Fibroblast of villous mesenchyme (primary cell): ENCODE data around the gene RAD51B. TPM values are rescaled to one million over a fixed set of nuclear protein-coding genes. Genes with fewer than 3 reads are reported as not detected.
A peak's percentile ranks its signal among the peaks of the same experiment; 100 is the strongest.

ENCODE experiments used
- DNase-seq: peaks from one replicate; pipeline ENCODE4 v3.0.0-alpha.2; 2010; ENCODE audit warnings: low read depth
- H3K4me3 ChIP-seq: 2 replicates; pipeline ENCODE4 v1.5.1; 2011; ENCODE audit warnings: low read depth, mild to moderate bottlenecking, low read length
- small RNA-seq: library from RNA; depleted of rRNA; stranded (forward); fragments of <200 nt; gene quantifications from one replicate; pipeline ENCODE3, GENCODE V24; 2012
- total RNA-seq: library from RNA; depleted of rRNA; stranded (reverse); fragments of >200 nt; gene quantifications from 2 replicates; pipeline ENCODE4 v1.2.3, GENCODE V29; 2012
- TF ChIP-seq, protein P1 (sequence below): IDR thresholded peaks from 2 replicates; pipeline ENCODE4 v1.5.1; 2012; ENCODE audit warnings: low read depth, mild to moderate bottlenecking, low read length; ENCODE audit not compliant: insufficient read depth

RAD51B gene
- total RNA-seq, 1 donor, result 22.0 TPM

DNA sequence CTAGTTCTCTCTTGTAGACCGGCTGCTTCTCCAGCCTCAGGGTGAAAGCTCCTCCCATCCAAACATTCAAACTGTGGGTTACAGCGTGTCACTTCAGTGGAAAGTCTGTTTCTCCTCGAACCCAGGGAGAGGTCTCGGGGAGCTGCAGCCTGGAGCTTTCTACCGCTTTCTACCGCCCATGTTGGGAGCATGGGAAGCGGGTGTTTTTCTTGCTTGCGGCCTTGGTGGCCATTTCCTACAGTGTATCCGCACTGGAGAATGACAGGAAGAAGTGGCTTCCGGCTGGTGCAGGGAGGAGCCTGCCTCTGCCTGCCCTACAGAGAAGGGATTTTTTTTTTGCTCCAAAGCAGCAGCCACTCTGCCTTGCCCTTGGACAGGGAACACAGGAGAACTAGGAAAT lies 952.1 kb downstream of the RAD51B start:
- TF ChIP-seq, protein P1, sequence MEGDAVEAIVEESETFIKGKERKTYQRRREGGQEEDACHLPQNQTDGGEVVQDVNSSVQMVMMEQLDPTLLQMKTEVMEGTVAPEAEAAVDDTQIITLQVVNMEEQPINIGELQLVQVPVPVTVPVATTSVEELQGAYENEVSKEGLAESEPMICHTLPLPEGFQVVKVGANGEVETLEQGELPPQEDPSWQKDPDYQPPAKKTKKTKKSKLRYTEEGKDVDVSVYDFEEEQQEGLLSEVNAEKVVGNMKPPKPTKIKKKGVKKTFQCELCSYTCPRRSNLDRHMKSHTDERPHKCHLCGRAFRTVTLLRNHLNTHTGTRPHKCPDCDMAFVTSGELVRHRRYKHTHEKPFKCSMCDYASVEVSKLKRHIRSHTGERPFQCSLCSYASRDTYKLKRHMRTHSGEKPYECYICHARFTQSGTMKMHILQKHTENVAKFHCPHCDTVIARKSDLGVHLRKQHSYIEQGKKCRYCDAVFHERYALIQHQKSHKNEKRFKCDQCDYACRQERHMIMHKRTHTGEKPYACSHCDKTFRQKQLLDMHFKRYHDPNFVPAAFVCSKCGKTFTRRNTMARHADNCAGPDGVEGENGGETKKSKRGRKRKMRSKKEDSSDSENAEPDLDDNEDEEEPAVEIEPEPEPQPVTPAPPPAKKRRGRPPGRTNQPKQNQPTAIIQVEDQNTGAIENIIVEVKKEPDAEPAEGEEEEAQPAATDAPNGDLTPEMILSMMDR, result no peak
- H3K4me3 ChIP-seq, result no peak overlapping the region
- DNase-seq, result no peak

DNA sequence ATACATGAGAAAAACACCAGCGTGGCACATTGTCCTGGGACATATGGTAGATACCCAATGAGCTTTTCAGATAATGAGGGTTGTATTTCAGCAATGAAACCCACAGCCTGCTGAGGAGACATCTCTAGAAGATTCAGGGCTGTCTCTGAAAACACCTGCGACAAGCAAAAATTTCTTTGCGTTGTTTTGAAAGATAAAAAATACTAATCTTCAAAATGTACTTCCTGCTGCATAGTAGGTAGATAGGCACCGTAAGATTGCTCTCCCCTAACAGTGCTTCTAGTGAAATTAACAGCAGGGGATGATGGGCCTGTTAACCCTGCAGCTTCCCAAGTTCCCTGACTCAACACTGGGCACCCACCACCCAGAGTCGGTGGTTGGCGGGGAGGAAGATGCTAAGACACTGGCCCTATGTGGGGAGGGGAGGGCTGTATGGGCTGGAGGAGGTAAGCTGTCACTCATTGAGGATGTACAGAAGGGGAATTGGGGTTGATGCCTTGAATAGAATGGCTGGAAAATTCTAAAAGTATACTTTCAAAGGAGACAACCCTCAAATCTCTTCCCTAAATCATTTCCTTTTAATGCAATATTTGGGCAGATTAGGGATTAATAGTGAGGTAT lies 953.3 kb downstream of the RAD51B start:
- TF ChIP-seq, protein P1, result no peak
- no peak overlapping the region for H3K4me3 ChIP-seq
- no peak for DNase-seq

DNA sequence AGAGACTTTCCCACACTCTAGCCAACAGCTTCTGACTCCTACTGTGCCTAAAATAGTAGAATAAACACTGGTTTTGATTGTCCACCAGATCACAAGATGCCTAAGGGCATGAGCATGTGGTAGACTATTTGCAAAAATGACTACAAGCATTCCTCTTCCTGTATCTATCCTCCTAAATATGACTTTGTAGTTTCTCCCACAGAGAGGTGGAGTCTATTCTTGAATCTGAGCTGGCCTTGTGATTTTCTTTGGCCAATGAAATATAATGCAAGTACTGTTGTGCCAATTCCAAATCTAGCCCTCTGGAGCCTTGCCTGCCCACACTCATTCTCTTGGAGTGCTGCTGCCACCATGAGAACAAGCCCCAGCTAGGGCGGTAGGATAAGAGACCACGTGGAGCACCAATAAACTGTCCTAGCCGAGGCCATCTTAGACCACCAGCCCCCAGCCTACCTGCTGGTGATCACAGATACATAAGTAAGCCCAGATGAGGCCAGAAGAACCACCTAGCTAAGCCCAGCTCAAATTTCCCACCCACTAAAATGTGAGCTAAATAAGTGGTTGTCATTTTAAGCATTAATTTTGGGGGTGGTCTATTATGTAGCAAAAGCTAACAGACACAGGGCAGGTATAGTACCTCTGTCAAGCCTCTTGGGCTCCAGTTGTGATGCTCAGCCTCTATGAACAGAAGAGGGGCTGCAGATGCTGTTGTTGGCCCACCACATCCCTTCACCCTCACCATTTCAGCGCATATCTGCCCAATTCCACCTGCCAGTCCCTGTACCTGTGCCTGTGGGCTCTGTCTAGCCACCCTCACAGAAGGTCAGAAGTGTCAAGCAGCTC lies 955.4 kb downstream of the RAD51B start:
- TF ChIP-seq, protein P1, result no peak
- H3K4me3 ChIP-seq, result no peak overlapping the region
- DNase-seq, result peak; percentile 57

DNA sequence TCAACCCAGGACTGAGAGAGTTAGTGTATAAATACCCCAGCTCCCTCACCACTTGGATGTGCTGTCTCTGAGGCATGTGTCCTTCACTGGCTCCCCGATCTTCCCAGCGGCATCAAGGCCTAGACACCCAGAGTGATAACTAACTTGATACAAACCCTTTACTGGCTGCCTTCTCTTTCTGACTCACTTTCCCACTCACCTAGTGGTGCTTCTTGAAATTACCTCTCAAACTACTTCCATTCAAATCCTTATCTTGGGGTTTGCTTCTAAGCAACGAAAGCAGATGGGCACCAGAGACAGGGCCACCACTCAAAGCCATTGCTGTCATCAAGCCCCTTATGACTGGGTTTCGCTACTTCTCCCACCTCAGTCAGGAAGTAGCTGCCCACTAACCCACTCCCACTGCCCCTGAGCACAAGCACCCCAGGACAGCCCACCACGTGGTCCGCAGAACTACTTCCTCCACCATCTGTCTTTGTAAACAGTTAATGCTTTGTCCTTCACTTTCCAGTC lies 956.1 kb downstream of the RAD51B start:
- H3K4me3 ChIP-seq, result no peak overlapping the region
- TF ChIP-seq, protein P1, result no peak
- no peak for DNase-seq

DNA sequence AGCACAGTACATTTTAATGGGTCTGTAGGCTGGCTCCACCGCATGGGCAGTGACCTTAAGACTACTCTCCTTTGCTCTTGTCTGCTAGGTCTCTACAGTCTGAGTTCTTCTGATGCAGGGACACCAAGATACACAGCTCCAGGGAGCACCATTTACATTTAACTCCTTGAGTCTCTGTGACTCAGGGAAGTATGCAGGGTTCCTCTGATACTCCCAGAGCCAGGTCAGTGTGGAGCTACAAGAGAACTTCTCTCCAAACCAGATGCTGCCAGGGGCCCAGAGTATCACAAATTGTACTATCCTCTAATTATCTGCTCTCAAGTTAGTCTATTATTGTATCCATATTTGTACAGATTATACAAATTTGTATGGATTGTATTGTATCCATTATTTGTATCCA lies 958.1 kb downstream of the RAD51B start:
- no peak overlapping the region for H3K4me3 ChIP-seq
- DNase-seq, result no peak
- TF ChIP-seq, protein P1, result no peak

Small RNAs within 50 kb of the gene (small RNA-seq; reads per million reads assigned to genes)
- gene RN7SL108P (not detected), gene RN7SL706P (not detected), gene RNU6-921P (not detected)

Other genes with a start within 250 kb of the RAD51B start
- gene PIGH, start 219.5 kb upstream of the RAD51B start, total RNA-seq, result 15.5 and 17.7 TPM in 2 replicates
- 3.9 TPM in 2 replicates for gene ARG2, start 199.9 kb upstream of the RAD51B start, total RNA-seq
- gene VTI1B, start 145.1 kb upstream of the RAD51B start, total RNA-seq, result 45.1 and 52.2 TPM in 2 replicates
- 138 and 212 TPM in 2 replicates for gene RDH11, start 124.0 kb upstream of the RAD51B start, total RNA-seq
- gene RDH12, start 117.9 kb upstream of the RAD51B start, total RNA-seq, result under 0.01 TPM in 1 of 2 replicates, not detected in the other
- 26.4 and 27.6 TPM in 2 replicates for gene ZFYVE26, start 3.2 kb upstream of the RAD51B start, total RNA-seq